ENCODE measurements around the gene SYNJ1. TPM values are rescaled to one million over a fixed set of nuclear protein-coding genes. Genes with fewer than 3 reads are reported as not detected.
"Not testable (repeated sequence)": the region's sequence is repeated elsewhere in the genome, so short reads cannot be mapped to it uniquely, and the experiment has no call there.

The SYNJ1 gene
- total RNA-seq, 4 donors from 2014 or later, result 8.0 to 21.4 (median 13.3) TPM

GRCh38 chr21:32648165-32648564 lies 79.6 kb downstream of the SYNJ1 start:
- DNase-seq (ENCODE audit: low spot score in 2 of 2), result no peak
- no peaks in the 10 kb centered on the region for H3K27me3 ChIP-seq
- peaks cover 0 to 64% (median 0%) of the 10 kb centered on the region in 3 donors for H3K36me3 ChIP-seq
- TF ChIP-seq EP300 (IDR thresholded peaks at IDR 0.05) (no peak), POLR2A (IDR thresholded peaks at IDR 0.05) (no peak)
- TF ChIP-seq, protein P1, sequence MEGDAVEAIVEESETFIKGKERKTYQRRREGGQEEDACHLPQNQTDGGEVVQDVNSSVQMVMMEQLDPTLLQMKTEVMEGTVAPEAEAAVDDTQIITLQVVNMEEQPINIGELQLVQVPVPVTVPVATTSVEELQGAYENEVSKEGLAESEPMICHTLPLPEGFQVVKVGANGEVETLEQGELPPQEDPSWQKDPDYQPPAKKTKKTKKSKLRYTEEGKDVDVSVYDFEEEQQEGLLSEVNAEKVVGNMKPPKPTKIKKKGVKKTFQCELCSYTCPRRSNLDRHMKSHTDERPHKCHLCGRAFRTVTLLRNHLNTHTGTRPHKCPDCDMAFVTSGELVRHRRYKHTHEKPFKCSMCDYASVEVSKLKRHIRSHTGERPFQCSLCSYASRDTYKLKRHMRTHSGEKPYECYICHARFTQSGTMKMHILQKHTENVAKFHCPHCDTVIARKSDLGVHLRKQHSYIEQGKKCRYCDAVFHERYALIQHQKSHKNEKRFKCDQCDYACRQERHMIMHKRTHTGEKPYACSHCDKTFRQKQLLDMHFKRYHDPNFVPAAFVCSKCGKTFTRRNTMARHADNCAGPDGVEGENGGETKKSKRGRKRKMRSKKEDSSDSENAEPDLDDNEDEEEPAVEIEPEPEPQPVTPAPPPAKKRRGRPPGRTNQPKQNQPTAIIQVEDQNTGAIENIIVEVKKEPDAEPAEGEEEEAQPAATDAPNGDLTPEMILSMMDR (IDR thresholded peaks at IDR 0.05), result no peak
- H3K4me1 ChIP-seq, result no peaks in the 10 kb centered on the region
- no peak overlapping the region for H3K27ac ChIP-seq
- H3K4me3 ChIP-seq, result no peak overlapping the region
- H3K9me3 ChIP-seq, result no peaks in the 10 kb centered on the region

- Histone ChIP-seq H3K4me3 (no peak overlapping the region), H3K27me3 (no peaks in the 10 kb centered on the region), H3K4me1 (no peaks in the 10 kb centered on the region), H3K9me3 (no peaks in the 10 kb centered on the region), H3K36me3 (peaks cover 0 to 88% (median 0%) of the 10 kb centered on the region in 3 donors), H3K27ac (no peak overlapping the region)
- TF ChIP-seq POLR2A (IDR thresholded peaks at IDR 0.05), result no peak
- TF ChIP-seq, protein P1 (IDR thresholded peaks at IDR 0.05), result no peak
- TF ChIP-seq EP300 (IDR thresholded peaks at IDR 0.05), result no peak
- 61 to 62% methylated on average over 19 of the region's 19 CpGs for WGBS, 2 donors
- no peak for DNase-seq (ENCODE audit: low spot score in 2 of 2)
These were observed 82.3 kb downstream of the SYNJ1 start for GRCh38 chr21:32645261-32646182.

GRCh38 chr21:32641710-32642698 lies 85.8 kb downstream of the SYNJ1 start:
- DNase-seq (ENCODE audit: low spot score in 2 of 2), result no peak
- TF ChIP-seq EP300 (IDR thresholded peaks at IDR 0.05) (no peak), POLR2A (IDR thresholded peaks at IDR 0.05) (no peak)
- TF ChIP-seq, protein P1 (IDR thresholded peaks at IDR 0.05), result no peak
- H3K27me3 ChIP-seq, result no peaks in the 10 kb centered on the region
- no peak overlapping the region for H3K27ac ChIP-seq
- H3K4me3 ChIP-seq, result no peak overlapping the region
- H3K36me3 ChIP-seq, result peaks cover 0 to 93% (median 4%) of the 10 kb centered on the region in 3 donors
- WGBS, 2 donors, result 77 to 81% methylated on average over 10 of the region's 10 CpGs
- no peaks in the 10 kb centered on the region for H3K9me3 ChIP-seq
- H3K4me1 ChIP-seq, result no peaks in the 10 kb centered on the region

- no peaks in the 10 kb centered on the region for H3K27me3 ChIP-seq
- no peak overlapping the region for H3K4me3 ChIP-seq
- H3K36me3 ChIP-seq, result peaks cover 0 to 23% (median 0%) of the 10 kb centered on the region in 3 donors
- no peaks in the 10 kb centered on the region for H3K9me3 ChIP-seq
- DNase-seq (ENCODE audit: low spot score in 2 of 2), result no peak
- H3K27ac ChIP-seq, result no peak overlapping the region
- WGBS, 2 donors, result 96% methylated on average over 3 of the region's 3 CpGs
- TF ChIP-seq EP300 (IDR thresholded peaks at IDR 0.05) (no peak), POLR2A (IDR thresholded peaks at IDR 0.05) (no peak)
- TF ChIP-seq, protein P1 (IDR thresholded peaks at IDR 0.05), result no peak
- no peaks in the 10 kb centered on the region for H3K4me1 ChIP-seq
These were observed 101.1 kb downstream of the SYNJ1 start for GRCh38 chr21:32626621-32627196.

- WGBS, 2 donors, result 69 to 77% methylated on average over 6 of the region's 6 CpGs
- not testable (repeated sequence) for H3K36me3 ChIP-seq; H3K4me1 ChIP-seq; H3K9me3 ChIP-seq; H3K4me3 ChIP-seq; DNase-seq (ENCODE audit: low spot score in 2 of 2); H3K27ac ChIP-seq; H3K27me3 ChIP-seq
These were observed 109.6 kb downstream of the SYNJ1 start for GRCh38 chr21:32618218-32618617.

Measured in tibial nerve (tissue), 4 donors.